ENCODE measurements around the gene CBLN3. TPM values are rescaled to one million over a fixed set of nuclear protein-coding genes. Genes with fewer than 3 reads are reported as not detected.

The CBLN3 gene
- total RNA-seq, 1 donor from 2014 or later = 0.55 TPM

GRCh38 chr14:24381363-24382063 lies 48.0 kb downstream of the CBLN3 start:
- intact Hi-C loops (cut with micrococcal nuclease) = no loop called here
- Histone ChIP-seq H3K4me1 (peaks cover 16% of the 10 kb centered on the region), H3K36me3 (no peaks in the 10 kb centered on the region), H3K27ac (replicated peaks) (no peak overlapping the region), H3K9me3 (replicated peaks) (no peaks in the 10 kb centered on the region), H3K27me3 (ENCODE audit: low read depth) (no peaks in the 10 kb centered on the region), H3K4me3 (no peak overlapping the region)
- TF ChIP-seq, protein P1, sequence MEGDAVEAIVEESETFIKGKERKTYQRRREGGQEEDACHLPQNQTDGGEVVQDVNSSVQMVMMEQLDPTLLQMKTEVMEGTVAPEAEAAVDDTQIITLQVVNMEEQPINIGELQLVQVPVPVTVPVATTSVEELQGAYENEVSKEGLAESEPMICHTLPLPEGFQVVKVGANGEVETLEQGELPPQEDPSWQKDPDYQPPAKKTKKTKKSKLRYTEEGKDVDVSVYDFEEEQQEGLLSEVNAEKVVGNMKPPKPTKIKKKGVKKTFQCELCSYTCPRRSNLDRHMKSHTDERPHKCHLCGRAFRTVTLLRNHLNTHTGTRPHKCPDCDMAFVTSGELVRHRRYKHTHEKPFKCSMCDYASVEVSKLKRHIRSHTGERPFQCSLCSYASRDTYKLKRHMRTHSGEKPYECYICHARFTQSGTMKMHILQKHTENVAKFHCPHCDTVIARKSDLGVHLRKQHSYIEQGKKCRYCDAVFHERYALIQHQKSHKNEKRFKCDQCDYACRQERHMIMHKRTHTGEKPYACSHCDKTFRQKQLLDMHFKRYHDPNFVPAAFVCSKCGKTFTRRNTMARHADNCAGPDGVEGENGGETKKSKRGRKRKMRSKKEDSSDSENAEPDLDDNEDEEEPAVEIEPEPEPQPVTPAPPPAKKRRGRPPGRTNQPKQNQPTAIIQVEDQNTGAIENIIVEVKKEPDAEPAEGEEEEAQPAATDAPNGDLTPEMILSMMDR (IDR thresholded peaks at IDR 0.05; ENCODE audit: borderline replicate concordance) = no peak
- DNase-seq = no peak

GRCh38 chr14:24379907-24380730 lies 49.3 kb downstream of the CBLN3 start:
- intact Hi-C loops (cut with micrococcal nuclease) = no loop called here
- TF ChIP-seq, protein P1 (IDR thresholded peaks at IDR 0.05; ENCODE audit: borderline replicate concordance) = no peak
- H3K9me3 ChIP-seq (replicated peaks) = no peaks in the 10 kb centered on the region

DNA sequence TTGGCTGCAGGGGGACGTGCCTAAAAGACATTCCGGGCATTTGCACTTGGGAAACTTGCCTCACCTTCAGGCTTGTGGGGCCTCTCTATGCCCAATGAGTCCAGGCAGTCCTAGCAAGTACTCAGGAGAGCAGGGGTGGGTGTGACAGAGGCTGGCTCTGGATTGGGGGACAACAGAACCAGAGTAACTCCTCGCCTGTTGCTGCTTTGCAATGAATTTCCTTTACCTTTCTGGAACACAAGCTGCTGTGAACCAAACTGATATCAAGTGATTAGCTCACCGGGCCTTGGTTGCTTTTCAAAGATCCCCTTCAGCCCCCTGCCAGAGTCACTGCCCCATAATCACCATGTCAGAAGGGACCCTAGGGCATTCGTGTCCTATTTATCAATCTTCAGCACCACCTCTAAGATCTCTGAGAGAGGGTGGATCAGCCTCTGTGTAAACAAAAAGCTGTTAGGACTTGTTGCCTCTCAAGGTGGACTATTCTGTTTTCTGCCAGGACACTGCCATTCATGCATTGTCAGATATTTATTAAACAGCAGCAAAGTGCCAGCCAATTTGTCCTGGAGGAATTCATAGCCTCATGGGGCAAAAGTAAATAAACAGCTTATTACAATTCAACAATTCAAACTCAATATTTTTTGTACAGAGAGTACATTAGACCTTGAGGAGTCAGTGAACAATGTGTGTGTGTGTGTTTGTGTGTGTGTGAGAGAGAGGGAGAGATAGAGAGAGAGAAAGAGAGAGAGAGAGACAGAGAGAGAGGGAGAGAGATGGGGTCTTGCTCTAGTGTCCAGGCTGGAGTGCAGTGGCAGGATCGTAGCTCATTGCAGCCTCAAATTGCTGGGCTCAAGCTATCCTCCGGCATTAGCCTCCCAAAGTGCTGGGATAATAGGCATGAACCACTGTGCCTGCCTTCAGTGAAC lies 50.2 kb downstream of the CBLN3 start:
- H3K9me3 ChIP-seq (replicated peaks) = no peaks in the 10 kb centered on the region
- H3K36me3 ChIP-seq = no peaks in the 10 kb centered on the region
- no peak overlapping the region for H3K4me3 ChIP-seq
- peaks cover 22% of the 10 kb centered on the region for H3K4me1 ChIP-seq
- DNase-seq = no peak
- TF ChIP-seq, protein P1 (IDR thresholded peaks at IDR 0.05; ENCODE audit: borderline replicate concordance) = no peak
- intact Hi-C loops (cut with micrococcal nuclease) = no loop called here
- no peak overlapping the region for H3K27ac ChIP-seq (replicated peaks)
- peaks cover 9% of the 10 kb centered on the region for H3K27me3 ChIP-seq (ENCODE audit: low read depth)

More at GRCh38 chr14:24379907-24380730, 49.3 kb downstream of the CBLN3 start:
- H3K27ac ChIP-seq (replicated peaks) = no peak overlapping the region
- no peak overlapping the region for H3K4me3 ChIP-seq
- no peaks in the 10 kb centered on the region for H3K36me3 ChIP-seq
- DNase-seq = no peak
- peaks cover 9% of the 10 kb centered on the region for H3K27me3 ChIP-seq (ENCODE audit: low read depth)
- H3K4me1 ChIP-seq = peaks cover 22% of the 10 kb centered on the region

GRCh38 chr14:24378327-24378726 lies 51.1 kb downstream of the CBLN3 start:
- no peak for DNase-seq
- TF ChIP-seq, protein P1 (IDR thresholded peaks at IDR 0.05; ENCODE audit: borderline replicate concordance) = no peak
- no peak overlapping the region for H3K4me3 ChIP-seq
- H3K4me1 ChIP-seq = peaks cover 22% of the 10 kb centered on the region
- intact Hi-C loops (cut with micrococcal nuclease) = no loop called here
- peaks cover 4% of the 10 kb centered on the region for H3K36me3 ChIP-seq
- H3K27me3 ChIP-seq (ENCODE audit: low read depth) = peaks cover 9% of the 10 kb centered on the region
- no peaks in the 10 kb centered on the region for H3K9me3 ChIP-seq (replicated peaks)
- H3K27ac ChIP-seq (replicated peaks) = no peak overlapping the region

GRCh38 chr14:24377657-24378056 lies 51.8 kb downstream of the CBLN3 start:
- Histone ChIP-seq H3K36me3 (peaks cover 9% of the 10 kb centered on the region), H3K4me1 (peaks cover 22% of the 10 kb centered on the region), H3K27me3 (ENCODE audit: low read depth) (peaks cover 9% of the 10 kb centered on the region), H3K27ac (replicated peaks) (no peak overlapping the region), H3K4me3 (no peak overlapping the region), H3K9me3 (replicated peaks) (no peaks in the 10 kb centered on the region)
- TF ChIP-seq, protein P1 (IDR thresholded peaks at IDR 0.05; ENCODE audit: borderline replicate concordance) = no peak
- intact Hi-C loops (cut with micrococcal nuclease) = no loop called here
- no peak for DNase-seq

All from left ventricle myocardium inferior (tissue), 1 donor.